ENCODE data around the gene LYPD8.

Gene LYPD8

DNA sequence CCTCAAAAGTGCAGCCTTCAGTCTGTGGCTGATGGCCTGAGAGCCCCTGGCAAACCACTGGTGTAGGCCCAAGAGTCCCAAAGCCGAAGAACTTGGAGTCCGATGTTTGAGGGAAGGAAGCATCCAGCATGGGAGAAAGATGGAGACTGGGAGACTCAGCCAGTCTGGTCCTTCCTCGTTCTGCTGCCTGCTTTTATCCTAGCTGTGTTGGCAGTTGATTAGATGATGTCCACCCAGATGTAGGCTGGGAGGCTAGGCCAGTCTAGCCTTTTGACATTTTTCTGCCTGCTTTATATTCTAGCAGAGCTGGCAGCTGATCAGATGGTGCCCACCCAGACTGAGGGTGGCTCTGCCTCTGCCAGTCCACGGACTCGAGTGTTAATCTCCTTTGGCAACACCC is 1.1 kb upstream of the LYPD8 start:
- DNase-seq, result no peak

GRCh38 chr1:248756151-248756550 is 592 bp upstream of the LYPD8 start:
- DNase-seq, result no peak

- no peak for DNase-seq
These were observed 1.8 kb downstream of the LYPD8 start for GRCh38 chr1:248753708-248754280.

- no peak for DNase-seq
These were observed 2.4 kb downstream of the LYPD8 start for GRCh38 chr1:248753029-248753594.

- DNase-seq, result no peak
These were observed 3.2 kb downstream of the LYPD8 start for GRCh38 chr1:248752161-248753028.

DNA sequence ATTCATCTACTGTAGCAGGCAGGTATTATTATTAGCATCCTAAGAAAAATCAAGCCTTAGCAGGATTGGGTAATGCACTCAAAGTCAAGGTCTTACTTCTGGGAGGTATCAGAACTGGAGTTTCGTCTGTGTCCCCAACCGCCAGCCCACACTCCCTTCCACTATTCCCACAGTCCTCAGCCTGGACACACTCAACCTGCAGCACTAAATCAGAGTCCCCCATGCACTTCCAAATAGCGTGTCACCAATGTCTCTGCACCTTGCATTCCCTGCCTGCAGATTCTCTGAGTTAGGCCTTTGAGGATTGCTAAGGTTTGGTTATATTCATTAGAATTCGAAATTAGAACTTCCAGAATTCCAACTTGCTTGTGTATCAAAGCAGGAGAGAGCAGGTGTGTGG is 3.9 kb downstream of the LYPD8 start:
- DNase-seq, result no peak

GRCh38 chr1:248751142-248751541 is 4.4 kb downstream of the LYPD8 start:
- no peak for DNase-seq

DNA sequence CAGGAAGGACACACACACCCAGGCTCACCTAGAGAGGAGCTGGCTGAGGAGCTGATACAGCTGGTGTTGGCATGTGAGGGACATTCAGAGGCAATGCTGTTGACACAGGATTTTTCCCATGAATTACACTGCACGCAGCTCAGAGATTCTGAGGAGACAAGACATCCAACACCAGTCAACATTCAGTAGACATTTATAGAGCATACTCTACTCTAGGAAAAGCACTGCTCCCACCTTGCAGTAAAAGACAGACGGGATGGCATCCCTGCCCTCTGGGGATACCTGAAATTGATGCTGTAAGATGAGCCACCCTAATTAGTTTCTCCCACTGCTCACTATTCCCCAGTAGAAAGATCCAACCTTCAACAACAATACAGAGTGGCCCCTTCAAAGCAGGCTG is 5.1 kb downstream of the LYPD8 start:
- no peak for DNase-seq

DNA sequence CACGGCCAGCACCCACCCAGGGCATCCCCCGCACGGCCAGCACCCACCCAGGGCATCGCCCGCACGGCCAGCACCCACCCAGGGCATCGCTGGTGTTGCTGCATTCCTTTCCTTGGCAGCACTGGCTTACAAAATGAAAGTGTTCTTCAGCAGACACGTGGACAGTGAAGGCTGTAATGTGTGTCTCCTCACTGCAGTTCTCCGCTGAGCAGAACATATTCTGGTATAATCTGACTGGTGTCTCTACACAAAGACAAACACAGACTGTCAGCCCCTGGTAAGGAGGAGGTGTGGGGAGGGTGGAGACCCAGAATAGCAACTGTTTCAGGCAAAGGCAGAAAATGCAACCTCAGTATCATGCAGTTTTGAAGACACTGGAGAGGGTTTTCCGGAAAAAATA is 7.3 kb downstream of the LYPD8 start:
- DNase-seq, result no peak

GRCh38 chr1:248740876-248741275 is 14.7 kb downstream of the LYPD8 start:
- DNase-seq, result no peak

DNA sequence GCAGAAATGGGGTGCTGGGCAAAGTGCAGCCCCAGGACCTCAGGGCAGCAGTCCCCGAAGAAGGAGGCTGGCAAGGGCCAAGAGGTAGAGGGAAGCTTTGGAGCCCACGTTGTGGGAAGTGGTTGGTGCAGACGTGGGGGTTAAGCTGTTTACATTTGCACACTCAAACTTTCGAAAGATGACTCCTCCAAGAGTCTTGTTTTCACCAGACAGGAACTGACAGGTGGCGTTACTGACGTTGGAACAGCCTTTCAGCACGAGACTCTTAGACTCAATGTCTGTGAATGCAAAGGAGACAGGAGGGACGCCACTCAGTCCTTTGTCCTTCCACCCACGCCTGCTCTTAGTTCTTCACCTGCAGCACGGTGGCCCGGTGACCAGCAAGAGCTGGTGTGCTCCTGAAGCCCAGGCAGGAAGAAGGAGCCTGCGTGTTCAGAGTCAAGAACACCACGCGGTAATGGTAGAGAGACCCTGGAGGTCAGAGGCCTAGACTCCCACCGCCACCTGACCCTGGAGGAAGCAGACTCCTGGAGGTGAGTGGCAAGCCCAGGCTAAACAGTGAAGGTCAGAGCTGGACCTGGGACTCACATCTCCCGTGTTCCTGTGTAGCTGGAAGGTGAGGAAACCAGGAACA is 15.9 kb downstream of the LYPD8 start:
- DNase-seq, result no peak

DNA sequence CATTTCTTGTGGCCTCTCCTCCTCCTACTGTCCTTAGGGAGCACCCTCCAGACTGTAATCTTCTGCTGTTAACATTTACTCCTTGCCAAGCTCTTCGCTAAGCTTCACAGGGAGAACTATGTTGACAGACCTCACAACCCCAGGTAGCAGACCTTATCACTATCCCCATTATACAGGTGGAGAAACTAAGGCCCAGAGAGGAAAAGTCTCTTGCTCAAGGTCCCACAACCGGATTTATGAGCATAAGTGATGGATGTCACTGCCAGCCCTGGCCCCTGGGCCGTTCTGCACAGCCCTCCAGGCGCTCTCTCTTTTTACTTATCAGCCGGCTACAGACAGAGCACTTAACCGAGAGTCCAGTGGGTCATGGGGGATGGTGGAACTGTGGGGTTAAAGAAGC is 18.1 kb downstream of the LYPD8 start:
- no peak for DNase-seq

DNA sequence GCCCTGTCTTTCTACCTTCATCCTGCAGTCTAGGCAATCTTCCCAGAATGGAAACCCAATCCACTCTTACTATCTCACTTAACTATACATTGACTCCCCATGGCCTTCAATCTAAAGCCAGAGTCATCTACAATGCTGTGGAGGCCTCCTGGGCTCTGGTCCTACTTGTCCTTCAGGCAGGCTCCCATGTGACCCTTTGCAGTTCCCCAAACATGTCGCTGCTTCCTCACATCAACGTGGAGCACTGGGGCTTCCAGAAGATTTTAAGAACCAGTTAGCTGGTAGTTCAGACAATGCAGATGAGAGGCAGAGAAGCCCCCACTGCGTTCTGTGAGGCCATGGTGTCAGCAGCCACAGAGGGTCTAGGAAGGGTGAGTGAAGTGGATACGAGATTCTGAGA is 18.6 kb downstream of the LYPD8 start:
- DNase-seq, result no peak

GRCh38 chr1:248733566-248733965 is 22.0 kb downstream of the LYPD8 start:
- DNase-seq, result no peak

DNA sequence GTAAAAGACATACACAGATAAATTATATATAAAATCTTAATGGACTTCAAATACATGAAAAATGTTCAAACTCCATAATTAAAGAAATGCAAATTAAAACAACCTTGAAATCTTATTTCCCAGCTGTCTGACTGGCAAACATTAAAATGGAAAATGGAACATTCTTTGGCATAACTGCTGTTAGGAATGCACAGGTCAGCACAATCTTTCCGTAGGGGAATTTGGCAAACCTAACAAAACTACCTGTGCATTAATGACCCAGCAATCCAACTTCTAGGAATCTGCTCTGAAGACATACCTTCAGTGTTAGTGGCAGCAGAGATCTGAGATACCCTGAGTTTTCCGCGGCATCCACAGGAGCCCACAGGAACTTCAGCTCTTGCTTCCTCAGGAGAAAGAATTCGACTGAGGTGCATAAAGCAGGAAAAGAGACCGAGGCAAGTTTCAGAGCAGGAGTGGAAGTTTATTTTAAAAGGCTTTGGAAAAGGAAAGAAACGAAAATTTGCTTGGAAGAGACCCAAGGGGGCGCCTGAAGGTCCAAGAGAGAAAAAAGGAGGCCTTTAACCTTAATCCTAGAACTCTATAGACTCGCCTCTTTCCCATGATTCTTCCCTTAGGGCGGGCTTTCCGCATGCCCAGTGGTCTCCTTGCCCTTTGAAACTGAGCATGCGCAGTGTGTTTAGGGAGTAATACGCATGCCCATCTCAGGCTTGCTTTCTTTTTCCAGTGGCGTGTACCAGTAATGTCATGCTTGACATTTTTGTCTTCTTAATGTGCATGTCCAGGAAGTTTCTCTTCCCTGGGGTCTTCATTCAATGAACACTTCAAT is 24.8 kb downstream of the LYPD8 start:
- DNase-seq, result no peak

DNA sequence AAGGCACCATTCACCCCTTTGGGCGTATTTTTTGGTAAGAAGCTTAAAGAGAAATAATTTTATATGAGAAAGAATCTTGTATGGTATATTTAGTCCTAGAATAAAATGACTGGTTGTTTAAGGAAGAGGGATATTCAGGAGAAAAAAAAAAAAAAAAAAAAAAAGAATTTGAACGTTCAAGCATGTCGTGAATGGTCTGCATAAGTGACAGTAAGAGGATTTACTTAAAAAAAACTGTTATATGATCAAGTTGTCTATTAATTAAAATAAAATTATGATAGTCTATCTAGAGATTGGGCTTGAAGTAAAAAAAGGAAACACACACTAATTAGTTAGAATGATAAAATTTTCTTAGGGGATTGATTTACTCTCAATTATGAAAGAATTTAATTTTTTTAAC is 41.3 kb downstream of the LYPD8 start:
- DNase-seq, result no peak

DNA sequence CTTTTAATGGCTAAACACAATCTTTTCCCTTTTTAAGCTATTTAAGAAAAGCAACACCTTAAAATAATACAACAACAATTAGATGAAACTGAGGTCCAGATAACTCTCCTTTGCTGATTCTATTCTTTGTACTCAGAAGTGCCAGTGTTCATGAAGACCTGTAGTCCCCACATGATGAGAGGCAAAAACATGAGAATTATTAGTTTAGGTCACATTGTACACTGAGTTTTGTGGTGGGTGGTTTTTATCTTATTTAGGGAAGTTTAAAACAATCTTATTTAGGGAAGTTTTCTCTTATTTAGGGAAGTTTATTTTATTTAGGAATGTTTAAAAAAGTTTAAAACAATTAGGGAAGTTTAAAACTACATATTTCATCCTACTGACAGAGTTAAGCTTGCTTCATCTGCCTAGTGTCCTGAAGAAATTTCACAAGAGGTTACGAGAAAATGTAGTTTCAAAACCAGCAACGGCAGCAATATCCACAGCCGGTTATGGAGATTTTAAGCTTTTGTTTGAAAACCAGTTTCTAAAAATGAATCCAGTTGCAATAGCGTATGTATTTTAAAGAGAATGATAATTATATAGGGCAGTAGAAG is 45.2 kb downstream of the LYPD8 start:
- DNase-seq, result no peak

DNA sequence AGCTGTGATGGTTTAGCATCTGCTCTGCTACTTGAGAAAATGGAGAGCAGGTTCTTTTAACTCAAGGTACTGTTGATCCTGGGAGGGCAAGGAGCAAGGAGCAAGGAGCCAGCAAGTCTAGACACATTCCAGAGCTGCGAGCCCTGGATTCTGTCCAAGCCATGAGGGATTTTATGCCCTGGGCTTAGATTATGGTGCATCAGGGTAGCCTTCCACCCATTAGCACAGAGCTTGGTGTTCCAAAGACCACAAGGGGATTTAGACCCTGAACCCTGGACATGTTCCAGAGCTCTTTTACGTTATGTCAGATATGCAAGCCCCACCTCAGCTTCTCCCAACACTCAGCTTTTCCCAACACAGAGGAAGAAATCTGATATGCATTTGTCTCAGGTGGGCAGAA is 51.0 kb downstream of the LYPD8 start:
- DNase-seq, result no peak

GRCh38 chr1:248703674-248704073 is 51.9 kb downstream of the LYPD8 start:
- no peak for DNase-seq

GRCh38 chr1:248702714-248703113 is 52.8 kb downstream of the LYPD8 start, which contains the start of gene OR14I1:
OR14I1 (minus strand) TSS chr1:248702766.
- DNase-seq, result no peak

DNA sequence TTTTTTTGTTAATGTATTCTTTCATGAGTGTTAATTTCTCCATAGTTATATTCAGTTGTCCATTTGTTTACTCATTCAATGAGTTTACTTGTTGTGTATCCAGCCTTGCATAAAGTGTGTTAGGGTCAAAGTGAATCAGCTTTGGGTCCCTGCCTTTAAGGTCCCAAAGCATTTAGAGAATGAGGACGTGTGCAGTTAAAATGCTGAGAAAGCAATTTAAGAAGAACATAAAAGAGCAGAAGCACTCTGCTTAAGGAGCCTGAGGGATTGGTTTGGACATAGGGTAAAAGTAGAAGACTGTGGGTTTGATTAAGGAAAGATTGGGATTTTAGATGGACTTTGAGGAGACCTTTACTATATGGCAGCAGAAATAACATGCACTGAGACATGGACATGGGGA is 56.5 kb downstream of the LYPD8 start:
- DNase-seq, result no peak

DNA sequence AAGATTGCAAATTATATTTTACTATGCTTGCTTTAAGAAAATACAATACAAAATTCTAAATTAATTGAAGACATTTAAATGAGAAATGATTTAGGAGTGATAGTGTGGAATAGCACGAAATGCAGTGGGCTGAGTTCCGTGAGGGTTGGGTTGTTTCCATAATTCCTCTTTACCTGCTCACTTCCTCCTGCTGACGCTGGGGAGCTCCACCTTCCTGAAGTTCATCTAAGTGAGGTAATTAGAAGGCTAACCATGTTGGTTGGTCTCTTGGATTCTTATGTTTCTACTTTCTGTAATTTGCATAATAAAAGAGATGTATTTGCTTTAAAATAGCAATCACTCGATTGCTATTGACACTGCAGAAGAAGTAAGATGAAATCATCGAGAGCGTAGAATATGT is 57.7 kb downstream of the LYPD8 start:
- no peak for DNase-seq

GRCh38 chr1:248696774-248697173 is 58.8 kb downstream of the LYPD8 start:
- no peak for DNase-seq

Data from NCI-H1092 treated with DMSO at 0.1 percent for 48 hours (cell line).